ENCODE data around the gene MBIP.

- TF ChIP-seq ZNF274 (IDR thresholded peaks at IDR 0.05; ENCODE audit: low read depth, low read length) (no peak), SUZ12 (IDR thresholded peaks at IDR 0.05; ENCODE audit: extremely low read depth, insufficient read depth, insufficient read length) (no peak)
Measured at GRCh38 chr14:36320200-36320896, at the start of gene MBIP.

Data from NT2/D1 (cell line).